ENCODE results near the gene PCK1. TPM values are rescaled to one million over a fixed set of nuclear protein-coding genes. Genes with fewer than 3 reads are reported as not detected.

PCK1 gene
- total and polyA plus RNA-seq, 2 of the 8 experiments (the other 6 are each of a cell fraction or from before 2014, with no cell fraction given): not detected

DNA sequence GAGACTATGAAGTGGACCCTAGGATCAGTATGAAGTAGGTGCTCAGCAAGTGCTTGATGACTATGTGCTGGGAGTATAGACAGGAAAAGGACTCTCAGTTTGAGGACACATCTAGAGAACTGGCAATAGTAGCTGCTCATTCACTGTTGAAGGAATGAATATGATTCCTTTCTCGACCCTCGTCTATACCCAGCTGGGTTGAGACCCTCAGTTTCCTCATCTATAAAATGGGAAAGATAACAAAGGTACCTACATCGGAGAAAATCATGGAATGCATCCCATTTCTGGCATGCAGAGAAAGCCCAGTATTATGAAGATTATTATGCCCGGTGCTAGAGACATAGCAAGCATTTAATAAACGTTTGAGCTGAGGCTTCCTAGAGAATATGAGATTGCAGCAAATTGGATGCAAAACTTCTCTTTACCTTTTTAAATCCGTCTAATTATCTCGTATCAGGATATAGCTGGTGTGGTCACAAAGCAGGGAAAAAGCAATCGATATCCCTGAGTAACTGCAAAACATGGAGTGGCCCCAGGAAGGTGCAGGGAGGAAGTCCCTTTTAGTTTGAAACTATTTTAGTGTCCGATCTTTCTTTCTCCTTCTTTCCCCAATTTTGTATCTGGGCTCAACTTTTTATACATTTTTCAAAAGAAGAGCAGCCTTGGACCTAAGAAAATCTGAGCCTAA lies 2.8 kb upstream of the PCK1 start:
- Histone ChIP-seq H3K27me3 (replicated peaks in 1 of 4; ENCODE audit: control insufficient read depth in 3 of 4, extremely low read depth in 1 of 4, insufficient read depth in 3 of 4, low read length in 3 of 4) (no peaks in the 10 kb centered on the region), H3K23me2 (ENCODE audit: low read depth, low read length) (no peaks in the 10 kb centered on the region), H2BK120ac (replicated peaks; ENCODE audit: low read depth, low read length) (no peak overlapping the region), H3K79me1 (ENCODE audit: low read depth, low read length) (no peaks in the 10 kb centered on the region), H3K79me2 (ENCODE audit: control insufficient read depth in 1 of 2, insufficient read depth in 2 of 2, low read length in 2 of 2) (no peaks in the 10 kb centered on the region), H4K20me1 (replicated peaks in 1 of 2; ENCODE audit: control insufficient read depth in 1 of 2, insufficient read depth in 2 of 2, low read length in 2 of 2) (no peaks in the 10 kb centered on the region), H3K9ac (replicated peaks in 1 of 4; ENCODE audit: extremely low read depth in 1 of 4, low read depth in 3 of 4, low read length in 3 of 4) (no peak overlapping the region), H3K14ac (ENCODE audit: insufficient read length) (no peak overlapping the region), H3K23ac (ENCODE audit: insufficient read length) (no peak overlapping the region), H2AFZ (ENCODE audit: low read length) (no peak overlapping the region), H2BK12ac (ENCODE audit: low read depth, low read length) (no peak overlapping the region), H4K91ac (replicated peaks; ENCODE audit: insufficient read length, low read length) (no peak overlapping the region), H3K4ac (replicated peaks; ENCODE audit: insufficient read length, low read depth, low read length) (no peak overlapping the region), H3K36me3 (ENCODE audit: control insufficient read depth in 2 of 4, insufficient read depth in 4 of 4, low read length in 3 of 4) (no peaks in the 10 kb centered on the region), H3K9me3 (ENCODE audit: insufficient read depth in 2 of 2, low read depth in 1 of 2, low read length in 1 of 2) (no peaks in the 10 kb centered on the region), H3K18ac (ENCODE audit: extremely low read depth, low read length) (no peak overlapping the region), H3K4me3 (ENCODE audit: extremely low read depth in 1 of 4, insufficient read depth in 2 of 4, low read depth in 3 of 4, low read length in 4 of 4) (no peak overlapping the region), H2BK15ac (ENCODE audit: low read length) (no peak overlapping the region), H3K56ac (replicated peaks; ENCODE audit: insufficient read length, low read depth, low read length) (no peak overlapping the region), H2AK5ac (ENCODE audit: low read depth, low read length) (no peak overlapping the region), H3K4me2 (ENCODE audit: insufficient read depth in 1 of 2, low read depth in 2 of 2, low read length in 2 of 2) (no peak overlapping the region), H3K27ac (ENCODE audit: low read depth, low read length) (no peak overlapping the region), H2BK20ac (ENCODE audit: low read length) (no peak overlapping the region), H3K4me1 (replicated peaks in 1 of 4; ENCODE audit: control insufficient read depth in 3 of 4, insufficient read depth in 4 of 4, low read length in 3 of 4) (no peaks in the 10 kb centered on the region), H2BK5ac (ENCODE audit: low read depth, low read length) (no peak overlapping the region), H4K5ac (ENCODE audit: insufficient read length, low read depth, low read length) (no peak overlapping the region), H4K8ac (ENCODE audit: extremely low read depth, insufficient read depth, low read length) (no peak overlapping the region)
- CTCF ChIA-PET (ENCODE audit: partially characterized antibody): interaction anchor here (1.1 to 6.3 kb wide), 3 partner anchors 12 to 17 kb away, joined by 3 to 46 read pairs (median 3); no protein-coding TSS in a partner anchor
- POLR2A ChIA-PET (ENCODE audit: partially characterized antibody): interaction anchor here (0.8 kb wide), 1 partner anchor 11 kb away, joined by 3 read pairs; no protein-coding TSS in a partner anchor
- whole genome bisulfite sequencing, 2 experiments (ENCODE audit: extremely low coverage in 1 of 2, insufficient coverage in 1 of 2, insufficient read length in 1 of 2, insufficient replicate concordance in 2 of 2, low coverage in 1 of 2, low lambda C conversion rate in 2 of 2, missing lambda C conversion rate in 1 of 2): 93% methylated on average over 9 of the region's 9 CpGs; no CpG with 5 or more reads in 1 of the 2 experiments
- no peak for TF ChIP-seq PHF8 (conservative IDR thresholded peaks at IDR 0.05; ENCODE audit: low read depth, low read length)
- TF ChIP-seq SP2 (IDR thresholded peaks at IDR 0.05; ENCODE audit: low read length): no peak
- TF ChIP-seq HDAC6 (IDR thresholded peaks at IDR 0.05; ENCODE audit: low read depth, low read length): no peak
- TF ChIP-seq, protein P1, sequence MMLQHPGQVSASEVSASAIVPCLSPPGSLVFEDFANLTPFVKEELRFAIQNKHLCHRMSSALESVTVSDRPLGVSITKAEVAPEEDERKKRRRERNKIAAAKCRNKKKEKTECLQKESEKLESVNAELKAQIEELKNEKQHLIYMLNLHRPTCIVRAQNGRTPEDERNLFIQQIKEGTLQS (IDR thresholded peaks at IDR 0.05; ENCODE audit: insufficient read depth, low read depth, low read length): no peak
- TF ChIP-seq GTF2F1 (IDR thresholded peaks at IDR 0.05; ENCODE audit: borderline replicate concordance, low read depth, low read length): no peak
- no peak for TF ChIP-seq TEAD4 (IDR thresholded peaks at IDR 0.05; ENCODE audit: low read depth, low read length)
- TF ChIP-seq RXRA (IDR thresholded peaks at IDR 0.05; ENCODE audit: insufficient read depth, low read depth, low read length): no peak
- TF ChIP-seq POU5F1 (IDR thresholded peaks at IDR 0.05; ENCODE audit: low read depth, low read length): no peak
- TF ChIP-seq CBX8 (IDR thresholded peaks at IDR 0.05; ENCODE audit: borderline replicate concordance, low read depth, low read length): no peak
- TF ChIP-seq SAP30 (IDR thresholded peaks at IDR 0.05; ENCODE audit: insufficient read depth, insufficient replicate concordance, low read length): no peak
- no peak for TF ChIP-seq JUN (IDR thresholded peaks at IDR 0.05; ENCODE audit: low read depth, low read length)
- TF ChIP-seq SIRT6 (IDR thresholded peaks at IDR 0.05; ENCODE audit: low read length): no peak
- FAIRE-seq (no peak), DNase-seq (ENCODE audit: low read depth in 1 of 2, low spot score in 2 of 2) (no peak)

All from H1 (cell line).